Stimulated activated CD4-positive, alpha-beta T cell treated with anti-CD3 and anti-CD28 coated beads, Interleukin-1b, Interleukin-23, amount 100 ng/mL, for 1 hour (primary cell): Measurements from ENCODE around the gene SLC38A5.
"Not testable (repeated sequence)": the region's sequence is repeated elsewhere in the genome, so short reads cannot be mapped to it uniquely, and the experiment has no call there.

ENCODE experiments used
- DNase-seq, 2 donors: peaks; one replicate each; pipeline ENCODE4 v3.0.0-alpha.2; 2020; ENCODE audit warnings: low read depth in 2 of 2

SLC38A5 gene

DNA sequence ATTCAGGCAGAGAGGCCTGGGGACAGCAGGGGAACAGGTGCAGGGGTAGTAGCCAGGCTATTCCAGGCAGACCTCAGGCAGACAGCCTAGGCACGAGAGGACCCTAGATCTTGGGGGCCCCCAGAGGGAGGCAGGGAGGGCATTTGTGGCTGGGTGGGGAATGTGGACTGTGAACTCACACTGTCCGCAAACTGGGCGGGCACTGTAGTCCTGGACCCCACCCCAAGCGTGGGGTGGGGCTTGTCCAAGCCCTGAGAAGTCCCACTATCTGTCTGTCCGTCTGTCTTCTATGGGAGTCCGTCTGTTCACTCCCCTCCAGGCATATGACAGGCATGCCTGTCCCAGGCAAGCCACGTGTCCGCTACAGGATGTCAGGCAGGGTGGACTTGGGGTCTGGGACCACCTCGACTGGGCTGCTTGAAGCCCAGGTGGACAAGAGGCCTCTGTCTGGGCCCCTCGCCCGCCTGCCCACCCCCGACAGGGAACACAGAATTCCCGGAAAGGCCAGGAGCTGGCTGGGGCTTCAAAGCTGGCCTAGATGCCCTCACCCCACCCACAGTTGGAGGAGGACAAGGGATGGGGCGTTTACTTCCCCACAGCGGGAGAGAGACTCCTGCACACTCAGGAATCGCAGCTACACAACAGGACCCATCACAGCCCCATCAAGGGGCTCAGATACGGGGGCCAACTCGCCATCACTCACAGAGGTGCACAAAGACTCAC lies at the start of gene SLC38A5:
SLC38A5 (minus strand) TSS at position 151 of the 723 bp plus-strand sequence. CDS start 2,336 bp downstream, outside the sequence.
- no peak for DNase-seq

DNA sequence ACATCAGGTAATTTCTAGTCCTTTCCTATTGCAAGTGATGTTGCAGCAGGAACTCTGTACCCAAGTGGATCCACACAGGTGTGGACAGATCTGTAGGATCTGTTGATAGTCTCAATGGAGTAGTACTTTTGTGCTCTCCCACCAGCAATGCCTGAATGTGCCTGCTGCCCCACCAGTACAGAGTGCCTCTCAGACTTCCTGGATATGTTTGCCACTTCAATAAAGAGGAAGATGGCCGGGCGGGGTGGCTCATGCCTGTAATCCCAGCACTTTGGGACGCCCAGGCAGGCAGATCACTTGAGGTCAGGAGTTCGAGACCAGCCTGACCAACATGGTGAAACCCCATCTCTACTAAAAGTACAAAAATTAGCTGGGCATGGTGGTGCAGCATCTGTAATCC lies 49.4 kb upstream of the SLC38A5 start:
- not testable (repeated sequence) for DNase-seq

DNA sequence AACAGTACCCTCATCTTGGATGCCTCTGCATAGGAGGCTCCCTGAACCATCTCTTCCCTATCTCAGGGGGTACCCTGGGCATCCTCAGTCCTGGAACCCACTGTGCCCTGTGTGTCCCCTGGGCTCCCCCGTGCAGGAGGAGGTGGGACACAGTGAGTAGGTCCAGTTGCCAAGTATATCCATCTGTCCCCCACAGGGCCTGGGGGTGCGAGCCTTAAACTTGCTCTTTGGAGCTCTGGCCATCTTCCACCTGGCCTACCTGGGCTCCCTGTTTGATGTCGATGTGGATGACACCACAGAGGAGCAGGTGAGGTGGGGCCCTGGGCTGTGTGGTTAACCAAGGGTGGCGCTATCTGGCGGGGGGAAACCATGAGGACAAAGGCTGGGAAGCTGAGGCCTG lies 46.9 kb upstream of the SLC38A5 start:
- no peak for DNase-seq

DNA sequence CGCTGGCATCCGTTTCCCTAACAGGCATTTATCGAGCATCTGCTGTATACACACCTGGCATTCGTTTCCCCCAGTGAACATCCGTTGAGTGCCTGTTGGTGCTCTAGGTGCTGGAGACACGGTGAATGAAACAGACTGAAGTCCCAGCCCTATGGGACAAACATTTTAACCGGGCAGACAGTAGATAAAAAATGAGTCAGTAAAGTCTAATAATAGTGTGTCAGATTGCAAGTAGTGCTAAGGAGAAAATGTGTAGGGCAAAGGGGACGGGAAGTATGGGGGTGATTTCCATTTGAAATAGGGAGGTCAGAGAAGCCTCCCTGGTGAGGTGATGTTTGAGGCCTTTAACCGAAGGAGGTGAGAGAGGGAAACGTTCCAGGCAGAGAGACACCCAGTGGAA lies 46.2 kb upstream of the SLC38A5 start:
- DNase-seq, result no peak

DNA sequence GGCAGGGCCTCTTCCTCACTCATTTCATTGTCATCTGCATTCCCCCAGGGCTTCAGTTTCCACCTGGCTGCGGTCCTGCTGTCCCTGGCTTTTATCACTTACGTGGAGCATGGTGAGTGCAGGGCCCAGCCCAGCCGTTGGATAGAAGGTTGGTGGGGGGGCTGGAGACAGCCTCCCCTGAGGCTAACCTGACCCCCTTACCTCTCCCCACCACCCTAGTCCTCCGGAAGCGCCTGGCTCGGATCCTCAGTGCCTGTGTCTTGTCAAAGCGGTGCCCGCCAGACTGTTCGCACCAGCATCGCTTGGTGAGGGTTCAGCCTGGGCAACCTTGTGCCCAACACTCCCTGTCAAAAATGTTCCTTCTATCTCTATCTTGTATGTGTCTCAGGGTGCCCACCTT lies 45.8 kb upstream of the SLC38A5 start:
- DNase-seq, result no peak

DNA sequence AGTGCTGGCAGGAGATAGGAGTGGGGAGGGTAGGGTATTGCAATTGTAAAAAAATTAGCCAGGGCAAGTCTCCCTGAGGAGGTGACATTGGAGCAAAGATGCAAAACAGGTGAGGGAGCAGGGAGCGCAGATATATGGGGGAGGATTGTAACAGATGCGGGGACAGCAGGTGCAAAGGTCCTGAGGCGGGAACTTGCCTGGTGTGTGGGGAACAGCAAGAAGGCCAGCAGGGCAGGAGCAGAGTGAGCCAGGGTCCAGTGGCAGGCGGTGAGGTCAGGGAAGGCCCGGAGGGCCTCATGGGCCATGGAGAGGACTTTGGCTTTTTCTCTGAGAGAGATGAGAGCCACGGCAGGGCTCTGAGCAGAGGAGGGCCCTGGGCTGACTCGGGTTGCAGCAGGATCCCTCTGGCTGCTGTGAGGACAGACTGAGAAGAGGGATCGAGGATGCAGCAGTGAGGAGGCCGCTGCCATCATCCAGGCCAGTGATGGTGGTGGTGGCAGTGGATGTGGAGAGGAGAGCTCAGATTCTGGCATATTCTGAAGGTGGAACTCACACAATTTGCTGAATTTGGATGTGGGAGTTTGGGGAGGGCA lies 44.9 kb upstream of the SLC38A5 start:
- DNase-seq, result no peak

DNA sequence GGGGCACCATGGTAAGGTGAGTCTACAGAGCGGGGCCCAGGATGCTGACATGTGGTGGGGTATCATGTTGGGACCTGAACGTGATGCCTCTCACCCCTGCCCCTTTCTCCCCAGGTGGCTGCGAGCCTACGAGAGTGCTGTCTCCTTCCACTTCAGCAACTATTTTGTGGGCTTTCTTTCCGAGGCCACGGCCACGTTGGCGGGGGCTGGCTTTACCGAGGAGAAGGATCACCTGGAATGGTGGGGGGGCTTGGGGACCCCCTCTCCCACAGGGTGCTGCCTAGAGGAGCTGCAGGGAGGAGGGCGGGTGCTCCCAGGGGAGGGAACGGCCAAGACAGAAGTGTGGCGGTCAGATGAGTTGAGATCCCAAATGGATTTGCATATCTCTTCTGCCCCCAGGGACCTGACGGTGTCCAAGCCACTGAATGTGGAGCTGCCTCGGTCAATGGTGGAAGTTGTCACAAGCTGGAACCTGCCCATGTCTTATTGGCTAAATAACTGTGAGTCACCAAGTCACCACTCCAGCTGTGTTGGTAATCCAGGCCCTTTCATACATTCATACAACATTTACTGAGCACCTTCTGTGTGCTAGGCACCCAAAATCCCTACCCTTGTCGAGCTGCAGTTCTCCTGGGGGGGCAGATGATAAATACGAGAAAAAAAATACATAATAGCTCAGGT lies 44.2 kb upstream of the SLC38A5 start:
- DNase-seq, result no peak

DNA sequence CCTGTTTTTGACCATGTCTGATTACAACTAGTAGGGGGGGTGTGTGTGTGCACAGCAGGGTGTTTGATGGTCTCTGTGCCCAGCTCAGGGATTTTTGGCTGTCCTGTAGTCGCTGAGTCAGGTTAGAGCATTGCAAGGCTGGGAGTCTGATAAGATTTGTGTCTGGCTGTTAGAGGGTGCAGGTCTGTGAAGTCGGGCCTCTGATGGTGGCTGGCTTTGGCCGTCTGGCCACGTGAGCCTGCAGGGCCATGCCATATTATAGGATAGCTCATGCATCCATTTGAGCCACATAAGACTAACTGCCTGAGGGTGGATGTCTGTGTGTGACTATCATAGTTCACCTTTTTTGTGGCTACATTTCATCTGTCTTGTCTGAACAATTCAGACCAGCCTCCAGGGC lies 43.6 kb upstream of the SLC38A5 start:
- no peak for DNase-seq

DNA sequence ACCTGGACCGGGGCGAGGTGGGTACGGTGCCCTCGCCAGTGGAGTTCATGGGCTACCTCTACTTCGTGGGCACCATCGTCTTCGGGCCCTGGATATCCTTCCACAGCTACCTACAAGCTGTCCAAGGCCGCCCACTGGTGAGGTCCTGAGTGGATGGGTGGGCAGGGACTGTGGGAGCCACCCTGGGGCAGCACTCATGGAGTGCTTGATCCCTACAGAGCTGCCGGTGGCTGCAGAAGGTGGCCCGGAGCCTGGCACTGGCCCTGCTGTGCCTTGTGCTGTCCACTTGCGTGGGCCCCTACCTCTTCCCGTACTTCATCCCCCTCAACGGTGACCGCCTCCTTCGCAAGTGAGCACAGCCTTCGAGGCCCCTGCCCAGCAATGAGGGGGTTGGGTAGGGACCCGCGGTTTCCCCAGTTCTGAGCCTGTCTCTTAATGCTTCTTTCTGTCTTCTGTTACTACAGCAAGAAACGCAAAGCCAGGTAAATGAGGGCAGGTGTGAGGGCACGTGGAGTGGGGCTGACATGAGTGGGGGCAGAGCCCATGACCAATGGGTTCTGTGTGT lies 42.4 kb upstream of the SLC38A5 start:
- DNase-seq, result no peak

DNA sequence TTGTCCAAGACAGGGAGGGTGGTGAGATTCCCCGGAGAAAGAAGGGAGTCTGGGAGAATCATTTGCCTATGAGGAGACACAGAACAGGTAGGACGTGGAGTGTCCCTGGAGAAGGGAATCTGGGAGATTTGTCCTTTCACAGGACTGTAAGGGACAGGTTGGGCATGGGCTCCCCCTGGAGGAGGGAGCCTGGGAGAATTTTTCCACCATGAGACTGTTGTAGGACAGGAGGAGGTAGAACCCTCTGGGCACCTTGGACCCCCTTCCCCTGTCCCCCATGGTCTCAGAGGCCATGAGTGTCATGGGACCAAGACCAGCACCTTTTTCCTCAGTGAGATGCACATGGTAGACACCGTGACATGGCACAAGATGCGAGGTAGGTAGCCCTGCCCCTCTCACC lies 41.5 kb upstream of the SLC38A5 start:
- no peak for DNase-seq

DNA sequence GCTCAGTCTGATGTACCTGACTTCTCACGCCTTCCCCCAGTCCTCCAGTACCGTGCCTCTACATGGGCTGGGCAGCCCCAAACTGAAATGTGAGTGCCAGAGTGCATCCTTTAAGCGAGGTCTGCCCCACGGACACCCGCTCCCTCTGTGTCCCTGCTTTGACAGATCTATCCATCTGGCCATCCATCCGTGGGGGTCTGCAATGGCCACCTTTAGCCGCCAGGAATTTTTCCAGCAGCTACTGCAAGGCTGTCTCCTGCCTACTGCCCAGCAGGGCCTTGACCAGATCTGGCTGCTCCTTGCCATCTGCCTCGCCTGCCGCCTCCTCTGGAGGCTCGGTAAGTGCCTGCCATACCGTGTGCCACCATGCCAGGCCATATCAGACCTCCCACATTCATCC lies 39.6 kb upstream of the SLC38A5 start:
- no peak for DNase-seq

DNA sequence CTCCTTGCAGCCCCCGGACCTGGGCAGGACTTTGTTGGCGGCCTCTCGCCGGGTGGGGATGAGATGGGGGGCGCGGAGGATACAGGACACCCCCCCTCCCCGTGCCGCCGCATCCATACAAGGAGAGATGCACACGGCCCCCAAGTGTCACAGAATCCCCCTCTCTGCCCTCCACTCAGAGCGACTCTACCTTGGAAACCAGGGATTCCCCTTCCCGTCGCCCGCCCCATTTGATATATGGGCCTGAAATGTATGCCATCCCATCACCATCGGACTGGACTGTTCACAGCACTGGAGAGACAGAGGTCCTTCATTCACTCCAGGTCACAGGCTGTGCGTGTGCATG lies 39.2 kb upstream of the SLC38A5 start:
- DNase-seq, result no peak

DNA sequence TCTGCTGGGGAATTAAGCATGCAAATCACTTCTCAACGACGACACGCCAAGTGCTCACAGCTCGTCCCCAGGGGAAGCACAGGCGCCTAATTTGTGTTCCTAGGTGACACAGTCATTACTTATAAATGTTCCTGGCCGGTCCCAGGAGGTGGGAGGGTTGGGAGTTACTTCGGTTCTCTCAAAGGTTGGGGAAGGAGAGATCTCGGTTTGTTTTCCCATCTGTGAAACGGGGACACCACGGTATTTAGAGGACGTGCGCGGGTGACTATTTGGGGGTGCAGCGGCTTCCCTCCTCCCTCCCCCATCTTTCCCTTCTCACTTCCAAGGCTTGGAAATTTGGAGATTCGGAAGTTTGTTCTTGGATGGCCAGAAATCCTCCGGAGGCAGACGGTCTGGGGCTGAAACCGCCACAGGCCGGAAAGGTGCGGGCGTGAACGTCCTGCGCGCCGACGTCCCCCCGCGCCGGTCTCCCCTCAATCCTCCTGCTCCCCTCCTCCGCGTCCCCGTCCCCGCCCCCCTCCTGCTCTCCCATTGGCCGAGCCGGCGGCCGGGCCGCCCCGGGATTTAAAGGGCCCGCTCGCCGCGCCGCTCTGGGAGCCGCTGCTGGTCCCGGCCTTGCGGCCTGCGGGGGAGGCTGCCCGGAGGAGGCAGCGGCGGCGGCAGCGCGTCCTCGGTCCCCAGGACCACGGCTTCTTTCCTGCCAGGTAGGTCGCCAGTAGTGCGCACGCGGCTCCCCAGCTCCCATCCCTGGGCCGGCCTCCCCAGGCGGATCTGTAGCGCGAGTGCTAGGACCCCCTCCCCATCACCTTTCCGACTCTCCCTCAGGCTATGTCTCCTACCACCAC lies 38.6 kb upstream of the SLC38A5 start, which contains the start of gene PORCN:
PORCN (plus strand) TSS at position 593 of the 845 bp plus-strand sequence. CDS start 829 bp downstream, outside the sequence.
- DNase-seq, result peak; percentile 49 to 67

DNA sequence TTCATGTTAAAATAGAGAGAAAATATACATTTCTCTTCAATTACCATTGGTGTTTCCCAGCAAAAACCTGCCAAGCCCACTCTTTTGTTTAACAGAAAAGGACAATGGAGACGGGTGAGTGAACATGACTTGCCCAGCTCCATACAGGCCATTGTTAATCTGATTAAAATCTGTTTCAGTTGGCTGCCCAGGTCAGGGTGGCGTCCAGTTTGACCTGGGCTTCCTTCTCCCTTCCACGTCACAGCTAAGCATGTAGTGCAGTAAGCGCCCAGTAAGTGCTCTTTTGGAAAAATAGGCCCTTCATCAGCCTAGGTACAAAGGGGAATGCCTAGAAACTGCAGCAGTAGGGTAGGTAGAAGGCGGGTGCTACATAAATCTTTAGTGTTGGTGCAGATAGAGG lies 37.2 kb upstream of the SLC38A5 start:
- DNase-seq, result no peak

DNA sequence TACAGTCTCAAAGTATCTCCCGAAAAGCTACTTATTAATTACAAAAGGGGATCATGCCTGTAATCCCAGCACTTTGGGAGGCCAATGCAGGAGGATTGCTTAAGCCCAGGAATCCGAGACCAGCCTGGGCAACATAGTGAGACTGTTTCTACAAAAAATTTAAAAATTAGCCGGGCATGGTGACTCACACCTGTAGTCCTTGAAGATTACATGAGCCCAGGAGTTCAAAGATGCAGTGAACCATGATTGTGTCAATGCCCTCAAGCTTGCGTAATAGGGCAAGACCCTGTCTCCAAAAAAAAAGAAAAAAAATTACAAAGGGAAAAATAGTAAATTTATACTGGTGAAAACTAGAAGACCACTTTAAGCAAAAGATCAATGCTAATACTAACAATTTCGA lies 35.4 kb upstream of the SLC38A5 start:
- no peak for DNase-seq

DNA sequence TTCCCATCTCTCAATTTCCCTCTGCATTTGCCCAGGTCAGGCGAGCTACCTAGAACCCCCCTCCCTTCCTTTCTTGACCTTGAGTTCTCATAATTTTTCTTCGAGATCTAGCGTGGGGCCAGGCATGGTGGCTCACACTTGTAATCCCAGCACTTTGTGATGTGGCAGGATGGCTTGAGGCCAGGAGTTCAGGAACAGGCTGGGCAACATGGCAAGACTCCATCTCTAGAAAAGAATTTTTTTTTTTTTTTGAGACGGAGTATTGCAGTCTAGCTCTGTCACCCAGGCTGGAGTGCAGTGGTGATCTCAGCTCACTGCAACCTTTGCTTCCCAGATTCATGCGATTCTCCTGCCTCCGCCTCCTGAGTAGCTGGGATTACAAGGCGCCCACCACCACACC lies 34.2 kb upstream of the SLC38A5 start:
- DNase-seq, result no peak

DNA sequence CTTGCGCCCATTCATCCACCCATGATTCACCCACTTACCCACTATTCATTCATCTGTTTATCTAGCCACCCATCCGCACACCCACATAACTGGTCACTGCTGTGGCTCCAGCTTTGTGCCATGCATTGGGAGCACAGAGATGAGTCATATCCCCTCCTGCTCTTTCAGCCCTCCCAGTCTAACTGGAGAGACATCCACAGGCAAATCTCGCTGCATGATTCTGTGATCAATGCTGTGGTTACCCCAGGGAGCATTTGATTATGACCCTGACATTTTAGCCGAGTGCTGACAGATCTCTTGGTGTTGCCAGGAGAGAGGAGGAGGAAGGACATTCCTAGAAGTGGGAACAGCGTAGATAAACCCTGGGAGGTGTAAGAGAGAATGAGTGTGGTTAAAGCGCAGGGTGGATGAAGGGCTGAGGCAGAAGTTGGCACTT lies 28.3 kb upstream of the SLC38A5 start:
- DNase-seq, result no peak

DNA sequence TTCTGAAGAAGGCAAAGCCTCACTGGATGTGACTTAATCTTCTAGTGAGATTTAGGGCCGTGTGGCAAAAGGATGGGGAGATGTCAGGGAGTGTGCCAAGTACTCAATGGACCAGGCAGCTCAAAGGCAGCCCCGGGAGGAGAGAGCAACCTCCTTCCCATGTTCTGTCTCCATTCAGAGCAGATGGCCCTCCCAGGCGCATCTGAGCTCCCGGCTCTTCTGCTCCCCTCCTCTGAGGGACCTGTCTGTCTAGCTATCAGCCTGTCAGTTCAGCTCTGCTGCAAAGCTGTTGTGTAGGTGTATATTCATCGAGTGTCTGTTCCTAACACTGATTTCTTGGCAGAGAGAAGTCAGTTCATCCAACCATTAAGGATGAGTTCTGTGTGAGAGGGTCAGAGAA lies 27.8 kb upstream of the SLC38A5 start:
- DNase-seq, result no peak

DNA sequence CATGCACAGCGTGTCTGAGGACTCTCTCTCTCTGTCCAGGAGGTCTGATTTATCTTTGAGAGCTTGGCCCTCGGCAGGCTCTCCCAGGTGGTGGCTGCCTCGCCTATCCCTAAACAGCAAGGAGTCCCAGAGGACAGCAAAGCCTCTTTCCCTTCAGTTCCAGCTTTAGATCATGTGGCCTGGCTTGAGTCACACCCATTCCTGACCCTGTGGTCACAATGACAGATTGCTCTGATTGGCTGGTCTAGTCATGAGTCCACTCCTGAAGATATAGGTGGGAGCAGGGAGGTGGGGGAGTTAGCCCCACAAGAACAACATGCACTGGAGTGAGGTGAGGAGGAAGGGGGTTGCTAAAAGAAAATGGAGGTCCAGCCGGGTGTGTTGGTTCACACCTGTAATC lies 26.6 kb upstream of the SLC38A5 start:
- no peak for DNase-seq

DNA sequence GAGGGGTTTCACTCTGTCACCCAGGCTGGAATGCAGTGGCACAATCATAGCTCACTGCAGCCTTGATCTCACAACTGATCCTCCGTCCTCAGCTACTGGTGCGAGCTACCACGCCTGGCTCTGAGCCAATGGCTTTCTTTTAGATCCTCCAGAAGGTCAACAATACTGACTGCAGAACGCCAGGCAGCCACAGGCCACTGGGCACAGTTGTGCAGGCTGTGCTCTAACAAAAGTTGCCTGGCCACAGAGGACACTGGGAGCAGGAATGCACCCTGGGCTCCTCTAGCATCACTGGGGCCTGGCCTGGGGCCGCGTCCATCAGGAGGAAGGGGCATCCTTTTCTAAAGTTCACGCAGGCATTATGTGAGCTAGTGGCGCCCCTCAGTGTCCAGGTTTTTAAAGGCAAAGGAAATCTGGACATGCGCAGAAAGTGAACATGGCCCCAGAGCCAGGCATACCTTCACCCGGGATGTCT lies 23.9 kb upstream of the SLC38A5 start:
- no peak for DNase-seq

DNA sequence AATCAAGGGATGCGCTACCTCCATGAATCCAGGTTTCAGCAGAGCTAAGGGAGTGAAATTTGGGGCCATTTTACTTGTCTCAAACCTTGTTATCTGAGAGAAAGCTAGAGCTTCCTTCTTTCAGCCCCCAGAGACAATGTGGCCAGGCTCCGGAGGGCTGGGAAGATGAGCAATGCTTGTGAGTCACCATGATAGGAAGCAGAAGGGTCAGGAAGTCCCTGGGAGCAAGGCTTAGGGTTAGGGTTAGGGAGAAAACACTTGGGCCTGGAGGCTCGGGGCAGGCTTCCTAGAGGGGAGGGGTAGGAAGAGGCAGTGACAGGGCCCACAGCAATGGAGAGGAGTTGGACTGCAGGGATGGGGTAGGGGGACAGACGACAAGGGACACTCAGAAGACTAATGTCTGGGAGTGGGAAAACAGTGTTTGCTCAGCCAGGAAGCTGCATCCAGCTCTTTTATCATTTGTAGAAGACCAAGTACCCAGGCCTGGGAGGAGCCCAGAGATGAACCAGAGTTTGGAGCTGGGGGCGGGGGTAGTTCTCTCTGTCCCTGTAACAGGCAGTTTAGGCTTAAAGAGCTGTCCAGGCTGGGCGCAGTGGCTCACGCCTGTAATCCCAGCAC lies 22.3 kb upstream of the SLC38A5 start:
- no peak for DNase-seq
